Naive thymus-derived CD4-positive, alpha-beta T cell (primary cell): Measurements from ENCODE around the gene WAS. TPM values are rescaled to one million over a fixed set of nuclear protein-coding genes. Genes with fewer than 3 reads are reported as not detected.

Experiments used
- ATAC-seq: fragments of 150-1000 bp; cut with Tn5 transposase; 2 replicates; pipeline ENCODE4 v1.10.0; 2021; ENCODE audit warnings: mild to moderate bottlenecking, moderate library complexity
- CTCF ChIA-PET: fragments of 350-600 bp; sonication (Branson Sonifier 250); formaldehyde crosslinking; loops from one replicate; lab custom pipeline; 2021; ENCODE audit warnings: antibody characterized with exemption; lab: Charles Lee
- POLR2A ChIA-PET: fragments of 350-600 bp; sonication (Branson Sonifier 250); formaldehyde crosslinking; loops from one replicate; lab custom pipeline; 2021; ENCODE audit warnings: antibody characterized with exemption, inconsistent platforms; lab: Charles Lee
- DNase-seq, 9 donors: peaks; one replicate each; pipeline versions ENCODE4 v3.0.0 to v3.0.0-alpha.2; 2020 to 2022; ENCODE audit warnings: mixed read lengths in 1 of 9
- H3K27ac ChIP-seq: one replicate; pipeline ENCODE4 v1.7.0; 2013; ENCODE audit warnings: mild to moderate bottlenecking, low read depth, low read length, moderate library complexity
- H3K27me3 ChIP-seq, 2 donors: one replicate each; pipeline ENCODE4 v1.7.0; 2013; ENCODE audit warnings: low read length in 2 of 2, mild to moderate bottlenecking in 2 of 2, moderate library complexity in 2 of 2; ENCODE audit not compliant: control insufficient read depth in 2 of 2, insufficient read depth in 2 of 2
- H3K36me3 ChIP-seq, 3 experiments: 1 replicate in 2 of 3; 2 replicates in 1 of 3; pipeline ENCODE4 v1.7.0; 2013; ENCODE audit warnings: low read length in 3 of 3, mild to moderate bottlenecking in 3 of 3, moderate library complexity in 1 of 3; ENCODE audit not compliant: insufficient read depth in 3 of 3, control insufficient read depth in 2 of 3
- H3K4me1 ChIP-seq, 2 donors: one replicate each; pipeline ENCODE4 v1.7.0; 2013; ENCODE audit warnings: low read length in 2 of 2, mild to moderate bottlenecking in 2 of 2, moderate library complexity in 1 of 2; ENCODE audit not compliant: control insufficient read depth in 2 of 2, insufficient read depth in 2 of 2
- H3K4me3 ChIP-seq: 2 replicates; pipeline ENCODE4 v1.7.0; 2013; ENCODE audit warnings: mild to moderate bottlenecking, low read length
- H3K9me3 ChIP-seq, 3 experiments: 1 replicate in 2 of 3; 2 replicates in 1 of 3; pipeline ENCODE4 v1.7.0; 2013; ENCODE audit warnings: low read length in 3 of 3; ENCODE audit not compliant: control insufficient read depth in 2 of 3
- H3K27ac Mint-ChIP-seq, 9 donors: one replicate each; pipeline ENCODE4 v1.8.0; 2020 to 2022; ENCODE audit warnings: mixed read lengths in 9 of 9, mild to moderate bottlenecking in 8 of 9, moderate library complexity in 5 of 9, inconsistent platforms in 2 of 9
- H3K27me3 Mint-ChIP-seq, 5 donors: one replicate each; pipeline ENCODE4 v1.8.0; 2021 to 2022; ENCODE audit warnings: mixed read lengths in 5 of 5, mild to moderate bottlenecking in 1 of 5
- H3K36me3 Mint-ChIP-seq, 5 donors: one replicate each; pipeline ENCODE4 v1.8.0; 2020 to 2022; ENCODE audit warnings: mixed read lengths in 5 of 5, mild to moderate bottlenecking in 3 of 5, inconsistent platforms in 1 of 5
- H3K4me1 Mint-ChIP-seq, 7 donors: one replicate each; pipeline ENCODE4 v1.8.0; 2020 to 2022; ENCODE audit warnings: mixed read lengths in 7 of 7, mild to moderate bottlenecking in 3 of 7, inconsistent platforms in 1 of 7
- H3K4me3 Mint-ChIP-seq, 10 donors: one replicate each; pipeline ENCODE4 v1.8.0; 2020 to 2022; ENCODE audit warnings: mild to moderate bottlenecking in 10 of 10, mixed read lengths in 10 of 10, moderate library complexity in 6 of 10, inconsistent platforms in 2 of 10
- H3K9me3 Mint-ChIP-seq, 11 donors: one replicate each; pipeline ENCODE4 v1.8.0; 2020 to 2022; ENCODE audit warnings: mixed read lengths in 11 of 11, mild to moderate bottlenecking in 4 of 11, inconsistent platforms in 1 of 11, moderate library complexity in 1 of 11
- intact Hi-C, 2 donors: fragments of 100-400 bp; cut with micrococcal nuclease; formaldehyde crosslinking; loops; one replicate each; pipeline ENCODE4 v1.15.1; 2023
- polyA plus RNA-seq, 2 donors: library from polyadenylated mRNA; unstranded; fragments of 300-500 nt; fragmentation: Illumina TruSeq; gene quantifications; one replicate each; pipeline ENCODE4 v1.2.3, GENCODE V29; 2021
- total RNA-seq, 6 experiments: library from RNA in 5 of 6; stranded (reverse) in 5 of 6; gene quantifications; 1 replicate in 5 of 6; 2 replicates in 1 of 6; pipeline ENCODE4 v1.2.3 and lab custom pipeline; 2021 to 2026

The WAS gene
- total and polyA plus RNA-seq, 7 experiments from 2014 or later, result 18.6 to 164 (median 101) TPM

- Mint-ChIP-seq H3K27me3 (no peaks in the 10 kb centered on the region), H3K9me3 (no peaks in the 10 kb centered on the region), H3K4me1 (peaks cover 5 to 38% (median 27%) of the 10 kb centered on the region in 7 donors), H3K27ac (peak overlapping the region in 1 of 9 donors; percentile 23), H3K36me3 (peaks cover 0 to 8% (median 8%) of the 10 kb centered on the region in 5 donors), H3K4me3 (no peak overlapping the region)
- Histone ChIP-seq H3K36me3 (peaks cover 0 to 63% (median 0%) of the 10 kb centered on the region in 3 experiments), H3K27ac (no peak overlapping the region), H3K4me3 (no peak overlapping the region), H3K4me1 (peaks cover 0 to 6% of the 10 kb centered on the region in 2 donors), H3K27me3 (no peaks in the 10 kb centered on the region), H3K9me3 (no peaks in the 10 kb centered on the region)
- ChIA-PET CTCF (no interaction called here), POLR2A (interaction anchor here (5.9 kb wide), 1 partner anchor 36 kb away, joined by 50 read pairs; no protein-coding TSS in a partner anchor)
- no peak for DNase-seq
- intact Hi-C loops, result no loop called here
- ATAC-seq, result no peak
Observed at GRCh38 chrX:48700951-48701653, 17.5 kb downstream of the WAS start.

GRCh38 chrX:48702032-48702431, 18.4 kb downstream of the WAS start:
- peaks cover 5 to 31% (median 20%) of the 10 kb centered on the region in 7 donors for H3K4me1 Mint-ChIP-seq
- Histone ChIP-seq H3K27ac (no peak overlapping the region), H3K36me3 (peaks cover 0 to 68% (median 0%) of the 10 kb centered on the region in 3 experiments), H3K27me3 (no peaks in the 10 kb centered on the region), H3K4me1 (peaks cover 0 to 6% of the 10 kb centered on the region in 2 donors), H3K4me3 (no peak overlapping the region), H3K9me3 (no peaks in the 10 kb centered on the region)
- H3K27ac Mint-ChIP-seq, result no peak overlapping the region
- ATAC-seq, result no peak
- H3K36me3 Mint-ChIP-seq, result peaks cover 0 to 8% (median 6%) of the 10 kb centered on the region in 5 donors
- H3K27me3 Mint-ChIP-seq, result no peaks in the 10 kb centered on the region
- ChIA-PET POLR2A (no interaction called here), CTCF (no interaction called here)
- H3K9me3 Mint-ChIP-seq, result no peaks in the 10 kb centered on the region
- H3K4me3 Mint-ChIP-seq, result no peak overlapping the region
- intact Hi-C loops, result no loop called here
- DNase-seq, result no peak

- H3K36me3 ChIP-seq, result peaks cover 0 to 72% (median 0%) of the 10 kb centered on the region in 3 experiments
- peaks cover 0 to 24% (median 14%) of the 10 kb centered on the region in 7 donors for H3K4me1 Mint-ChIP-seq
Observed at GRCh38 chrX:48702716-48703115, 19.1 kb downstream of the WAS start.

DNA sequence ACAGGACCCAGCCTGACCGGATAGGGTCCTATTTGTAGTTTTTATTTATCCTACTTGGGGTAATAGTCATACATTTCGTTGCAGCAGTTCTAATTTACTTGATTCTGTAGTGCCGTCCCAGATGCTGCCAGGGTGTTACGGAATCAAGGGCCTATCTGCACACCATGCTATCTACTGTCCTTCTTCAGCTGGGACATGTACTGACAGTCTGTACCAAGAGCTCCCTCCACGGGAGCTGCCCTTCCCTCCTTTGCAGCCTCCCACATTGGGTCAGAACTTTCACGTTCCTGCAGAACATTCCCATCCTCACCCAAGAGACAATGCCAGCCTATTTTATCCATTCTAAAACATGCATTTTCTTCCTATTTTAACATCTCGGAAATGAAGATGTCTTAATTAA, 19.6 kb downstream of the WAS start:
- no peak overlapping the region for H3K27ac ChIP-seq
- no peak for ATAC-seq
- intact Hi-C loops, result no loop called here
- Mint-ChIP-seq H3K27ac (peak overlapping the region in 1 of 9 donors; percentile 9), H3K27me3 (no peaks in the 10 kb centered on the region), H3K4me1 (peaks cover 0 to 21% (median 11%) of the 10 kb centered on the region in 7 donors), H3K9me3 (no peaks in the 10 kb centered on the region), H3K36me3 (peaks cover 0 to 11% (median 7%) of the 10 kb centered on the region in 5 donors), H3K4me3 (no peak overlapping the region)
- no peaks in the 10 kb centered on the region for H3K4me1 ChIP-seq
- H3K27me3 ChIP-seq, result no peaks in the 10 kb centered on the region
- H3K9me3 ChIP-seq, result no peaks in the 10 kb centered on the region
- H3K36me3 ChIP-seq, result peaks cover 0 to 77% (median 0%) of the 10 kb centered on the region in 3 experiments
- POLR2A ChIA-PET, result interaction anchor here (0.5 to 1.2 kb wide), 2 partner anchors 34 to 129 kb away, joined by 3 read pairs; partner anchors contain the start of gene RBM3
- no peak for DNase-seq
- CTCF ChIA-PET, result no interaction called here
- no peak overlapping the region for H3K4me3 ChIP-seq

More at GRCh38 chrX:48702716-48703115, 19.1 kb downstream of the WAS start:
- intact Hi-C loops, result no loop called here
- DNase-seq (no peak), ATAC-seq (no peak)
- H3K4me3 ChIP-seq, result no peak overlapping the region
- Mint-ChIP-seq H3K27me3 (no peaks in the 10 kb centered on the region), H3K27ac (peak overlapping the region in 2 of 9 donors; percentile 1 to 56), H3K4me3 (peak overlapping the region in 2 of 10 donors; percentile 7 to 61), H3K9me3 (no peaks in the 10 kb centered on the region), H3K36me3 (peaks cover 0 to 10% (median 6%) of the 10 kb centered on the region in 5 donors)
- no peaks in the 10 kb centered on the region for H3K4me1 ChIP-seq
- ChIA-PET CTCF (no interaction called here), POLR2A (no interaction called here)
- H3K27me3 ChIP-seq, result no peaks in the 10 kb centered on the region
- no peaks in the 10 kb centered on the region for H3K9me3 ChIP-seq
- no peak overlapping the region for H3K27ac ChIP-seq

GRCh38 chrX:48703642-48704481, 20.3 kb downstream of the WAS start:
- Histone ChIP-seq H3K4me3 (no peak overlapping the region), H3K27me3 (no peaks in the 10 kb centered on the region), H3K4me1 (no peaks in the 10 kb centered on the region), H3K9me3 (no peaks in the 10 kb centered on the region), H3K27ac (no peak overlapping the region), H3K36me3 (peaks cover 0 to 76% (median 0%) of the 10 kb centered on the region in 3 experiments)
- DNase-seq, result no peak
- Mint-ChIP-seq H3K9me3 (no peaks in the 10 kb centered on the region), H3K4me3 (no peak overlapping the region), H3K27me3 (no peaks in the 10 kb centered on the region), H3K4me1 (peaks cover 0 to 21% (median 12%) of the 10 kb centered on the region in 7 donors), H3K36me3 (peaks cover 0 to 11% (median 8%) of the 10 kb centered on the region in 5 donors), H3K27ac (peak overlapping the region in 3 of 9 donors; percentile 9 to 60 (median 43))
- intact Hi-C loops, result no loop called here
- POLR2A ChIA-PET, result interaction anchor here (0.5 to 1.2 kb wide), 2 partner anchors 33 to 130 kb away, joined by 3 read pairs; partner anchors contain the start of gene RBM3
- CTCF ChIA-PET, result no interaction called here
- ATAC-seq, result no peak

GRCh38 chrX:48705871-48706270, 22.3 kb downstream of the WAS start:
- Histone ChIP-seq H3K27ac (no peak overlapping the region), H3K4me3 (no peak overlapping the region), H3K36me3 (peaks cover 0 to 56% (median 0%) of the 10 kb centered on the region in 3 experiments), H3K4me1 (peaks cover 7% of the 10 kb centered on the region in 2 donors), H3K27me3 (no peaks in the 10 kb centered on the region), H3K9me3 (no peaks in the 10 kb centered on the region)
- Mint-ChIP-seq H3K4me1 (peaks cover 4 to 20% (median 13%) of the 10 kb centered on the region in 7 donors), H3K36me3 (peaks cover 0 to 14% (median 3%) of the 10 kb centered on the region in 5 donors), H3K4me3 (no peak overlapping the region), H3K9me3 (no peaks in the 10 kb centered on the region), H3K27me3 (no peaks in the 10 kb centered on the region), H3K27ac (peak overlapping the region in 2 of 9 donors; percentile 13 to 45)
- DNase-seq (no peak), ATAC-seq (no peak)
- ChIA-PET CTCF (no interaction called here), POLR2A (no interaction called here)
- intact Hi-C loops, result no loop called here
